ENCODE results near the gene KMT2E. TPM values are rescaled to one million over a fixed set of nuclear protein-coding genes. Genes with fewer than 3 reads are reported as not detected.

Gene KMT2E
- total and polyA plus RNA-seq, 2 donors (not counting 3 experiments of a cell fraction or from before 2014, with no cell fraction given) = 19.0 to 74.8 TPM

DNA sequence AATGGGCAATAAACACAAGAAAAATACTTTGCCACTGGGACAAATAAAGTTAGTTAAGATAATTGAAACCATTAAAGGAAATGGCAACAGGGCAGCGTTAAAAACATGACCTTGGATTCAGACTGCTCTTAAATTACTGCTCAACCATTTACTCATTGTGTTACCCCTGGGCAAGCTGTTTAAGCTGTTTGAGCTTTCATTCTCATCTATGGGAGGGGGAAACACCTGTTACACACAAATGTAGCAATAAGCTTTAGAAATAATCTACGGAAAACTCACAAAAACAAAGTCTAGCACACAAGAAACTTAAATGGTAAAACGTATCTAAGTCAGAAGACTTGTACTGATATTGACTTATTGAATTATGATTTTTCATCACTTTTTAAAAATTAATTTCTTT lies 137.1 kb downstream of the KMT2E start:
- CTCF ChIA-PET = no interaction called here

More for the DNA sequence above, 137.1 kb downstream of the KMT2E start:
- H3K4me3 ChIP-seq (replicated peaks in 1 of 3; ENCODE audit: insufficient read depth in 1 of 3, low read depth in 1 of 3, low read length in 3 of 3) = no peak overlapping the region
- no peak overlapping the region for H3K4me2 ChIP-seq (ENCODE audit: insufficient read depth, low read length)
- intact Hi-C loops (cut with micrococcal nuclease) (loop anchor here (5.0 kb wide), 1 partner anchor 181 kb away; no protein-coding TSS in a partner anchor), dilution Hi-C loops (cut with MboI; ENCODE audit: extremely low pct_ligation_motif_present, low sequenced_read_pairs) (no loop called here)
- peaks cover 0 to 2% of the 10 kb centered on the region in 2 experiments for H3K36me3 ChIP-seq (ENCODE audit: control insufficient read depth in 2 of 2, extremely low read depth in 1 of 2, insufficient read depth in 2 of 2, low read length in 2 of 2)
- no peak overlapping the region for H3K27ac ChIP-seq (ENCODE audit: insufficient read depth, low read depth, low read length)
- no peaks in the 10 kb centered on the region for H3K9me1 ChIP-seq (replicated peaks; ENCODE audit: control insufficient read depth, extremely low read depth, insufficient read depth, low read length)
- BruUV-seq (replicated peaks) = no TSS peak
- POLR2A ChIA-PET = no interaction called here
- H3K9ac ChIP-seq (replicated peaks; ENCODE audit: extremely low read depth, insufficient read depth, low read length) = no peak overlapping the region
- H3K79me2 ChIP-seq (ENCODE audit: control insufficient read depth, insufficient read depth, low read length) = no peaks in the 10 kb centered on the region
- FAIRE-seq (no peak), DNase-seq (ENCODE audit: low read depth, low spot score) (no peak)
- no peak overlapping the region for H2AFZ ChIP-seq (ENCODE audit: low read depth, low read length)
- H3K9me3 ChIP-seq (replicated peaks; ENCODE audit: control insufficient read depth, insufficient read depth, low read length) = no peaks in the 10 kb centered on the region
- TF ChIP-seq GATA2 (IDR thresholded peaks at IDR 0.05; ENCODE audit: insufficient read depth, insufficient read length, low read depth, low read length) (no peak), EZH2 (IDR thresholded peaks at IDR 0.05; ENCODE audit: borderline replicate concordance, low read depth, low read length, severe bottlenecking) (no peak), FOS (IDR thresholded peaks at IDR 0.05; ENCODE audit: borderline replicate concordance, insufficient read depth, low read length) (no peak), POLR2AphosphoS5 (IDR thresholded peaks at IDR 0.05; ENCODE audit: insufficient read depth, low read depth, low read length) (no peak), JUN (IDR thresholded peaks at IDR 0.05; ENCODE audit: borderline replicate concordance, insufficient read depth, insufficient read length, low read depth) (no peak), MYC (IDR thresholded peaks at IDR 0.05; ENCODE audit: low read depth, low read length) (no peak), POLR2A (IDR thresholded peaks at IDR 0.05; ENCODE audit: low read depth, low read length) (no peak)
- TF ChIP-seq, protein P1, sequence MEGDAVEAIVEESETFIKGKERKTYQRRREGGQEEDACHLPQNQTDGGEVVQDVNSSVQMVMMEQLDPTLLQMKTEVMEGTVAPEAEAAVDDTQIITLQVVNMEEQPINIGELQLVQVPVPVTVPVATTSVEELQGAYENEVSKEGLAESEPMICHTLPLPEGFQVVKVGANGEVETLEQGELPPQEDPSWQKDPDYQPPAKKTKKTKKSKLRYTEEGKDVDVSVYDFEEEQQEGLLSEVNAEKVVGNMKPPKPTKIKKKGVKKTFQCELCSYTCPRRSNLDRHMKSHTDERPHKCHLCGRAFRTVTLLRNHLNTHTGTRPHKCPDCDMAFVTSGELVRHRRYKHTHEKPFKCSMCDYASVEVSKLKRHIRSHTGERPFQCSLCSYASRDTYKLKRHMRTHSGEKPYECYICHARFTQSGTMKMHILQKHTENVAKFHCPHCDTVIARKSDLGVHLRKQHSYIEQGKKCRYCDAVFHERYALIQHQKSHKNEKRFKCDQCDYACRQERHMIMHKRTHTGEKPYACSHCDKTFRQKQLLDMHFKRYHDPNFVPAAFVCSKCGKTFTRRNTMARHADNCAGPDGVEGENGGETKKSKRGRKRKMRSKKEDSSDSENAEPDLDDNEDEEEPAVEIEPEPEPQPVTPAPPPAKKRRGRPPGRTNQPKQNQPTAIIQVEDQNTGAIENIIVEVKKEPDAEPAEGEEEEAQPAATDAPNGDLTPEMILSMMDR (IDR thresholded peaks at IDR 0.05; ENCODE audit: extremely low read depth in 1 of 2, insufficient read depth in 1 of 2, low read depth in 1 of 2, low read length in 2 of 2) = no peak
- TF ChIP-seq, protein P2, sequence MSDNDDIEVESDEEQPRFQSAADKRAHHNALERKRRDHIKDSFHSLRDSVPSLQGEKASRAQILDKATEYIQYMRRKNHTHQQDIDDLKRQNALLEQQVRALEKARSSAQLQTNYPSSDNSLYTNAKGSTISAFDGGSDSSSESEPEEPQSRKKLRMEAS (IDR thresholded peaks at IDR 0.05; ENCODE audit: insufficient read depth, insufficient read length) = no peak
- H3K27me3 ChIP-seq (ENCODE audit: control insufficient read depth in 2 of 2, insufficient read depth in 2 of 2, low read length in 2 of 2) = no peaks in the 10 kb centered on the region
- no peaks in the 10 kb centered on the region for H4K20me1 ChIP-seq (replicated peaks; ENCODE audit: control insufficient read depth, extremely low read depth, insufficient read depth, low read length)
- peaks cover 17% of the 10 kb centered on the region for H3K4me1 ChIP-seq (ENCODE audit: control insufficient read depth, extremely low read depth, insufficient read depth, low read length)

Measured in endothelial cell of umbilical vein (primary cell).